ENCODE data around the gene VIP.

The VIP gene

GRCh38 chr6:152775428-152775827, 24.8 kb downstream of the VIP start:
- no peaks in the 10 kb centered on the region for H3K27me3 ChIP-seq (ENCODE audit: insufficient read depth, low read depth)
- H3K9ac ChIP-seq, result no peak overlapping the region
- H4K20me1 ChIP-seq (ENCODE audit: insufficient read depth), result no peaks in the 10 kb centered on the region
- H3K27ac ChIP-seq, result no peak overlapping the region
- H3K4me3 ChIP-seq (IDR thresholded peaks at IDR 0.05; ENCODE audit: insufficient read depth, low read depth, low read length), result no peak overlapping the region
- H2AFZ ChIP-seq (ENCODE audit: low read depth), result no peak overlapping the region
- no peaks in the 10 kb centered on the region for H3K4me1 ChIP-seq (ENCODE audit: low read depth, poor library complexity, severe bottlenecking)
- H3K4me2 ChIP-seq, result no peak overlapping the region
- no peaks in the 10 kb centered on the region for H3K79me2 ChIP-seq (ENCODE audit: insufficient read depth, low read depth)
- no peaks in the 10 kb centered on the region for H3K36me3 ChIP-seq (ENCODE audit: insufficient read depth)
- no peak for TF ChIP-seq CTCF (conservative IDR thresholded peaks at IDR 0.05; ENCODE audit: low read depth, low read length)

GRCh38 chr6:152776833-152777232, 26.2 kb downstream of the VIP start:
- H3K27me3 ChIP-seq (ENCODE audit: insufficient read depth, low read depth), result no peaks in the 10 kb centered on the region
- H3K4me3 ChIP-seq (IDR thresholded peaks at IDR 0.05; ENCODE audit: insufficient read depth, low read depth, low read length), result no peak overlapping the region
- H3K4me2 ChIP-seq, result no peak overlapping the region
- TF ChIP-seq CTCF (conservative IDR thresholded peaks at IDR 0.05; ENCODE audit: low read depth, low read length), result no peak
- H4K20me1 ChIP-seq (ENCODE audit: insufficient read depth), result no peaks in the 10 kb centered on the region
- H3K27ac ChIP-seq, result no peak overlapping the region
- no peak overlapping the region for H2AFZ ChIP-seq (ENCODE audit: low read depth)
- H3K36me3 ChIP-seq (ENCODE audit: insufficient read depth), result no peaks in the 10 kb centered on the region
- no peaks in the 10 kb centered on the region for H3K79me2 ChIP-seq (ENCODE audit: insufficient read depth, low read depth)
- no peaks in the 10 kb centered on the region for H3K4me1 ChIP-seq (ENCODE audit: low read depth, poor library complexity, severe bottlenecking)
- no peak overlapping the region for H3K9ac ChIP-seq

GRCh38 chr6:152783217-152783878, 32.8 kb downstream of the VIP start:
- H3K27me3 ChIP-seq (ENCODE audit: insufficient read depth, low read depth), result no peaks in the 10 kb centered on the region
- TF ChIP-seq CTCF (conservative IDR thresholded peaks at IDR 0.05; ENCODE audit: low read depth, low read length), result no peak
- H3K4me1 ChIP-seq (ENCODE audit: low read depth, poor library complexity, severe bottlenecking), result no peaks in the 10 kb centered on the region
- H3K4me3 ChIP-seq (IDR thresholded peaks at IDR 0.05; ENCODE audit: insufficient read depth, low read depth, low read length), result no peak overlapping the region
- H3K4me2 ChIP-seq, result no peak overlapping the region
- H3K79me2 ChIP-seq (ENCODE audit: insufficient read depth, low read depth), result no peaks in the 10 kb centered on the region
- H3K36me3 ChIP-seq (ENCODE audit: insufficient read depth), result no peaks in the 10 kb centered on the region
- H3K9ac ChIP-seq, result no peak overlapping the region
- no peak overlapping the region for H2AFZ ChIP-seq (ENCODE audit: low read depth)
- no peaks in the 10 kb centered on the region for H4K20me1 ChIP-seq (ENCODE audit: insufficient read depth)
- no peak overlapping the region for H3K27ac ChIP-seq

- Histone ChIP-seq H3K27ac (no peak overlapping the region), H3K4me2 (no peak overlapping the region), H2AFZ (ENCODE audit: low read depth) (no peak overlapping the region), H4K20me1 (ENCODE audit: insufficient read depth) (no peaks in the 10 kb centered on the region), H3K36me3 (ENCODE audit: insufficient read depth) (no peaks in the 10 kb centered on the region), H3K27me3 (ENCODE audit: insufficient read depth, low read depth) (no peaks in the 10 kb centered on the region), H3K4me3 (IDR thresholded peaks at IDR 0.05; ENCODE audit: insufficient read depth, low read depth, low read length) (no peak overlapping the region), H3K79me2 (ENCODE audit: insufficient read depth, low read depth) (no peaks in the 10 kb centered on the region), H3K9ac (no peak overlapping the region), H3K4me1 (ENCODE audit: low read depth, poor library complexity, severe bottlenecking) (no peaks in the 10 kb centered on the region)
- TF ChIP-seq CTCF (conservative IDR thresholded peaks at IDR 0.05; ENCODE audit: low read depth, low read length), result no peak
Observed at GRCh38 chr6:152794696-152795095, 44.1 kb downstream of the VIP start.
